ENCODE data around the gene SORCS2.

The SORCS2 gene

DNA sequence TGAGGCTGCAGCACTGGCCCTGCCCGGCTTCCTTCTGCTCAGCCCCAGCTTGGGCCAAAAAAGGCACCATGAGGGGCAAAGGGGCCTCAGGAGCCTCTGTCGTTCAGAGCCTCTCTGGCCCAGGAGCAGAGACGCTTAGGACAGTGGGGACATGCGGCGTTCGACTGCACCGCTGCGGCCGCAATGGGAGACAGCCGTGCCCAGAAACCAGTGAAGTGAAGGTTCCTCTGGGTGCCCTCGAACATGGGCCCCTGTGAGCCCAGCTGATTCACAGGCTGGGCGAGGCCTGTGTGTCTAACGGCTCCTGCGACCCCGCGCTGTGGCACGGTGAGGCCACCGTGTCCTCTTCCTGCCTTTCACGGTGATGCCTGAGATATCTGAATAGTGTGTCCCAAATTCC lies 512.3 kb downstream of the SORCS2 start:
- TF ChIP-seq CTCF (conservative IDR thresholded peaks at IDR 0.05; ENCODE audit: low read depth, low read length) = no peak
- DNase-seq (ENCODE audit: low read depth) = no peak

GRCh38 chr4:7705062-7705461 lies 512.7 kb downstream of the SORCS2 start:
- TF ChIP-seq CTCF (conservative IDR thresholded peaks at IDR 0.05; ENCODE audit: low read depth, low read length) = peak; percentile 11
- DNase-seq (ENCODE audit: low read depth) = no peak
- H3K4me3 ChIP-seq (ENCODE audit: low read depth, low read length) = no peak overlapping the region

More for the DNA sequence above, 512.3 kb downstream of the SORCS2 start:
- no peak overlapping the region for H3K4me3 ChIP-seq (ENCODE audit: low read depth, low read length)

- DNase-seq (ENCODE audit: low read depth) = no peak
- H3K4me3 ChIP-seq (ENCODE audit: low read depth, low read length) = no peak overlapping the region
- TF ChIP-seq CTCF (conservative IDR thresholded peaks at IDR 0.05; ENCODE audit: low read depth, low read length) = no peak
Observed at GRCh38 chr4:7705593-7705992, 513.3 kb downstream of the SORCS2 start.

DNA sequence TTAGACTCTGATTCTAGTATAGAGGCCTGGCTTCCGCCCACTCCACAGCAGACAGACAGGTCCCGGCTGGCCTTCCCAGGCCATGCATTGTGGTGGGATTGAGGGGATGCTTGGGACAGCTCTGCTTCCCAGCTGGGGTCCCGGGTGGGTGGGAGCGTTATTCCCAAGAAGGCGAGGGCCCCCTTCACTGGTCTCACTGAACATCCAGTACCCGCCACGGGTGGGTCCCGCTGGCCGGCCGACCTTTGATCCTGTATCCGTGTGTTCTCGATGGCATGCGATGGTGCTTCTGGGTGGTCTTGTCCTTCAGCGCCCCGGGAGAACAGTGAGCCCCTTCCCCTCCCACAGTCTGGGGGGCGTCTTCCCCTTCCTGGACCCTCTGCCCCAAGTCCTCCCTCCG lies 515.9 kb downstream of the SORCS2 start:
- no peak for DNase-seq (ENCODE audit: low read depth)
- TF ChIP-seq CTCF (conservative IDR thresholded peaks at IDR 0.05; ENCODE audit: low read depth, low read length) = no peak
- no peak overlapping the region for H3K4me3 ChIP-seq (ENCODE audit: low read depth, low read length)

DNA sequence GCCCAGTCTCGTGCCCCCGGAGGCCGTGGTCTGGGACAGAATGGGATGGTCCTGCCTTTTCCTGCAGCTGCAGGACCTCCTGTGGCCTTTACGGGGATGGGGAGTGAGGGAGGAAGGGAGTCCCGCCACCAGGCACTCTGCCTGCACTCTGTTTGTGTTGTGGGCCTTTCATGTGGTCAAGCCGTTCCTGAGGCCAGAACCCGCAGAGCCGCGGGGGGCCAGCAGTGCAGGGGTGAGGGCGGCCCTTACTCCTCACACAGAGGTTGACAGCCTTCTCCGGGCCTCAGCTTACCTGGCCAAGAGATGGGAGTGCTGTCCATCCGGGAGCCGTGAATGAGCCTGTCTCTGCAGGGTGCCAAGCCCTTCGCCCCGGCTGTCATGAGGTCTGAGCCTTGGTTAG lies 516.6 kb downstream of the SORCS2 start:
- no peak overlapping the region for H3K4me3 ChIP-seq (ENCODE audit: low read depth, low read length)
- peak; percentile 52 for DNase-seq (ENCODE audit: low read depth)
- no peak for TF ChIP-seq CTCF (conservative IDR thresholded peaks at IDR 0.05; ENCODE audit: low read depth, low read length)

GRCh38 chr4:7709431-7709830 lies 517.1 kb downstream of the SORCS2 start:
- DNase-seq (ENCODE audit: low read depth) = no peak
- TF ChIP-seq CTCF (conservative IDR thresholded peaks at IDR 0.05; ENCODE audit: low read depth, low read length) = no peak
- no peak overlapping the region for H3K4me3 ChIP-seq (ENCODE audit: low read depth, low read length)

- no peak overlapping the region for H3K4me3 ChIP-seq (ENCODE audit: low read depth, low read length)
- no peak for DNase-seq (ENCODE audit: low read depth)
- TF ChIP-seq CTCF (conservative IDR thresholded peaks at IDR 0.05; ENCODE audit: low read depth, low read length) = no peak
Observed at GRCh38 chr4:7710126-7710525, 517.8 kb downstream of the SORCS2 start.

Data from choroid plexus epithelial cell (primary cell).